H1 (cell line): ENCODE measurements around the gene PSMB1. TPM values are rescaled to one million over a fixed set of nuclear protein-coding genes. Genes with fewer than 3 reads are reported as not detected.

Experiments used
- CTCF ChIA-PET: fragments of 300-600 bp; sonication (Branson Sonifier 250); formaldehyde crosslinking; loops from one replicate; lab custom pipeline; 2021; ENCODE audit not compliant: partially characterized antibody; lab: Charles Lee
- POLR2A ChIA-PET: fragments of 300-600 bp; sonication (Branson Sonifier 250); formaldehyde crosslinking; loops from one replicate; lab custom pipeline; 2021; ENCODE audit warnings: inconsistent platforms; ENCODE audit not compliant: partially characterized antibody; lab: Charles Lee
- DNase-seq, 2 experiments: peaks; one replicate each; pipeline versions ENCODE4 v3.0.0 to v3.0.0-alpha.2; 2010 to 2022; ENCODE audit warnings: low spot score in 2 of 2, low read depth in 1 of 2, mixed read lengths in 1 of 2
- FAIRE-seq: peaks from 2 replicates; lab custom pipeline; 2011; peaks lifted over from hg19 to GRCh38; lab: Jason Lieb, UNC
- H2AFZ ChIP-seq: 2 replicates; pipeline ENCODE4 v1.8.1; 2012; ENCODE audit warnings: low read length, inconsistent platforms
- H2AK5ac ChIP-seq: 2 replicates; pipeline ENCODE4 v1.6.1; 2013; ENCODE audit warnings: low read depth, low read length
- H2BK120ac ChIP-seq: replicated peaks from 2 replicates; pipeline ENCODE3; 2013; ENCODE audit warnings: low read depth, low read length, inconsistent platforms
- H2BK12ac ChIP-seq: 2 replicates; pipeline ENCODE4 v1.6.1; 2013; ENCODE audit warnings: low read depth, low read length
- H2BK15ac ChIP-seq: 2 replicates; pipeline ENCODE4 v1.6.1; 2013; ENCODE audit warnings: low read length
- H2BK20ac ChIP-seq: 2 replicates; pipeline ENCODE4 v1.6.1; 2013; ENCODE audit warnings: low read length
- H2BK5ac ChIP-seq: 2 replicates; pipeline ENCODE4 v1.6.1; 2013; ENCODE audit warnings: low read depth, low read length
- H3K14ac ChIP-seq: 2 replicates; pipeline ENCODE4 v1.6.1; 2013; ENCODE audit warnings: inconsistent platforms; ENCODE audit not compliant: insufficient read length
- H3K18ac ChIP-seq: 2 replicates; pipeline ENCODE4 v1.6.1; 2013; ENCODE audit warnings: low read length; ENCODE audit errors: extremely low read depth
- H3K23ac ChIP-seq: 2 replicates; pipeline ENCODE4 v1.6.1; 2013; ENCODE audit warnings: inconsistent platforms; ENCODE audit not compliant: insufficient read length
- H3K23me2 ChIP-seq: 2 replicates; pipeline ENCODE4 v1.6.1; 2013; ENCODE audit warnings: low read depth, low read length
- H3K27ac ChIP-seq: 2 replicates; pipeline ENCODE4 v1.6.1; 2011; ENCODE audit warnings: low read depth, low read length, inconsistent platforms
- H3K27me3 ChIP-seq, 4 experiments: replicated peaks in 1 of 4; 1 replicate in 1 of 4; 2 replicates in 3 of 4; pipeline versions ENCODE4 v1.6.1 to v1.8.1; 2011 to 2013; ENCODE audit warnings: low read length in 3 of 4, mild to moderate bottlenecking in 3 of 4, inconsistent platforms in 2 of 4, mixed read lengths in 2 of 4, moderate library complexity in 1 of 4; ENCODE audit not compliant: control insufficient read depth in 3 of 4, insufficient read depth in 3 of 4; ENCODE audit errors: extremely low read depth in 1 of 4
- H3K36me3 ChIP-seq, 4 experiments: 2 replicates each; pipeline versions ENCODE4 v1.6.1 to v1.8.1; 2011 to 2013; ENCODE audit warnings: mild to moderate bottlenecking in 4 of 4, low read length in 3 of 4, moderate library complexity in 2 of 4, control low read depth in 1 of 4, inconsistent platforms in 1 of 4; ENCODE audit not compliant: insufficient read depth in 4 of 4, control insufficient read depth in 2 of 4
- H3K4ac ChIP-seq: replicated peaks from 2 replicates; pipeline ENCODE3; 2013; ENCODE audit warnings: low read length, low read depth, mixed read lengths, inconsistent platforms; ENCODE audit not compliant: insufficient read length
- H3K4me1 ChIP-seq, 4 experiments: replicated peaks in 1 of 4; 1 replicate in 1 of 4; 2 replicates in 3 of 4; pipeline versions ENCODE4 v1.6.1 to v1.8.1; 2011 to 2013; ENCODE audit warnings: low read length in 3 of 4, inconsistent platforms in 2 of 4, mixed read lengths in 1 of 4; ENCODE audit not compliant: insufficient read depth in 4 of 4, control insufficient read depth in 3 of 4
- H3K4me2 ChIP-seq, 2 experiments: 2 replicates each; pipeline versions ENCODE4 v1.6.1 to v1.8.1; 2011 to 2013; ENCODE audit warnings: low read depth in 2 of 2, low read length in 2 of 2, control low read depth in 1 of 2, inconsistent platforms in 1 of 2, mild to moderate bottlenecking in 1 of 2; ENCODE audit not compliant: insufficient read depth in 1 of 2
- H3K4me3 ChIP-seq, 4 experiments: fragments of 200-600, 300-600 bp in 1 of 4; sonication (generic), shearing (Covaris generic), sonication (Bioruptor Twin) in 1 of 4; 2 replicates each; pipeline versions ENCODE4 v1.5.1 to v1.8.1; 2011 to 2016; ENCODE audit warnings: low read length in 4 of 4, low read depth in 3 of 4, control low read depth in 2 of 4, inconsistent platforms in 2 of 4, mild to moderate bottlenecking in 2 of 4, mixed read lengths in 1 of 4, moderate library complexity in 1 of 4; ENCODE audit not compliant: insufficient read depth in 2 of 4; ENCODE audit errors: extremely low read depth in 1 of 4
- H3K56ac ChIP-seq: replicated peaks from 2 replicates; pipeline ENCODE3; 2013; ENCODE audit warnings: low read depth, mild to moderate bottlenecking, mixed read lengths, low read length, inconsistent platforms; ENCODE audit not compliant: insufficient read length
- H3K79me1 ChIP-seq: 2 replicates; pipeline ENCODE4 v1.6.1; 2013; ENCODE audit warnings: low read depth, low read length, control low read depth
- H3K79me2 ChIP-seq, 2 experiments: 2 replicates each; pipeline versions ENCODE4 v1.6.1 to v1.8.1; 2012 to 2013; ENCODE audit warnings: low read length in 2 of 2, mild to moderate bottlenecking in 2 of 2, inconsistent platforms in 1 of 2; ENCODE audit not compliant: insufficient read depth in 2 of 2, control insufficient read depth in 1 of 2
- H3K9ac ChIP-seq, 4 experiments: replicated peaks in 1 of 4; 1 replicate in 1 of 4; 2 replicates in 3 of 4; pipeline versions ENCODE4 v1.6.1 to v1.8.1; 2011 to 2013; ENCODE audit warnings: low read depth in 3 of 4, low read length in 3 of 4, control low read depth in 2 of 4, mild to moderate bottlenecking in 2 of 4, moderate library complexity in 2 of 4, inconsistent platforms in 1 of 4; ENCODE audit errors: extremely low read depth in 1 of 4
- H3K9me3 ChIP-seq, 2 experiments: 2 replicates each; pipeline versions ENCODE4 v1.6.1 to v1.8.1; 2012 to 2013; ENCODE audit warnings: mild to moderate bottlenecking in 2 of 2, moderate library complexity in 2 of 2, control low read depth in 1 of 2, inconsistent platforms in 1 of 2, low read depth in 1 of 2, low read length in 1 of 2, mixed read lengths in 1 of 2; ENCODE audit not compliant: insufficient read depth in 2 of 2
- H4K20me1 ChIP-seq, 2 experiments: replicated peaks in 1 of 2; 2 replicates each; pipeline versions ENCODE3 to v1.8.1; 2011 to 2013; ENCODE audit warnings: inconsistent platforms in 2 of 2, low read length in 2 of 2, mild to moderate bottlenecking in 1 of 2; ENCODE audit not compliant: insufficient read depth in 2 of 2, control insufficient read depth in 1 of 2
- H4K5ac ChIP-seq: 2 replicates; pipeline ENCODE4 v1.6.1; 2013; ENCODE audit warnings: low read length, low read depth, mixed read lengths, inconsistent platforms; ENCODE audit not compliant: insufficient read length
- H4K8ac ChIP-seq: 2 replicates; pipeline ENCODE4 v1.8.0; 2013; ENCODE audit warnings: mild to moderate bottlenecking, moderate library complexity, low read length, inconsistent platforms; ENCODE audit not compliant: insufficient read depth; ENCODE audit errors: extremely low read depth
- H4K91ac ChIP-seq: replicated peaks from 2 replicates; pipeline ENCODE3; 2013; ENCODE audit warnings: low read length, mixed read lengths, inconsistent platforms; ENCODE audit not compliant: insufficient read length
- ASH2L ChIP-seq: fragments of 200-600, 300-600 bp; sonication (generic); IDR thresholded peaks from one replicate; pipeline ENCODE4 v1.7.1; 2017; ENCODE audit warnings: low read length
- BACH1 ChIP-seq: IDR thresholded peaks from 2 replicates; pipeline ENCODE4 v1.6.1; 2012; ENCODE audit warnings: low read length, improper control_type of control experiment
- CBX5 ChIP-seq: fragments of 300-800, 300-1000 bp; sonication (generic); IDR thresholded peaks from 2 replicates; pipeline ENCODE4 v1.7.1; 2016; ENCODE audit warnings: antibody characterized with exemption, low read length, low read depth
- CTBP2 ChIP-seq: IDR thresholded peaks from 2 replicates; pipeline ENCODE4 v1.7.0; 2011; ENCODE audit warnings: borderline replicate concordance, mild to moderate bottlenecking, moderate library complexity, mixed read lengths, low read length; ENCODE audit not compliant: insufficient read depth, insufficient read length
- GABPA ChIP-seq: IDR thresholded peaks from 2 replicates; pipeline ENCODE4 v1.6.1; 2011; ENCODE audit warnings: mild to moderate bottlenecking, low read length, moderate library complexity, borderline replicate concordance; ENCODE audit not compliant: insufficient read depth
- JUN ChIP-seq: IDR thresholded peaks from 2 replicates; pipeline ENCODE4 v1.6.1; 2011; ENCODE audit warnings: low read depth, mild to moderate bottlenecking, improper control_type of control experiment, low read length
- KDM1A ChIP-seq: fragments of 200-600, 300-600 bp; sonication (generic); IDR thresholded peaks from 2 replicates; pipeline ENCODE4 v1.7.1; 2016; ENCODE audit warnings: mild to moderate bottlenecking, low read length, borderline replicate concordance
- KDM5A ChIP-seq: fragments of 200-600 bp; IDR thresholded peaks from 2 replicates; pipeline ENCODE4 v1.7.1; 2012; ENCODE audit warnings: mild to moderate bottlenecking, low read length, inconsistent platforms, mixed read lengths
- MAFK ChIP-seq: IDR thresholded peaks from 2 replicates; pipeline ENCODE4 v1.6.1; 2012; ENCODE audit warnings: low read depth, mild to moderate bottlenecking, improper control_type of control experiment, low read length
- SIRT6 ChIP-seq: IDR thresholded peaks from one replicate; pipeline ENCODE4 v1.7.1; 2012; ENCODE audit warnings: low read length, inconsistent platforms
- SP4 ChIP-seq: IDR thresholded peaks from 2 replicates; pipeline ENCODE4 v1.6.1; 2012; ENCODE audit warnings: low read length, inconsistent platforms
- TAF7 ChIP-seq: optimal IDR thresholded peaks from 2 replicates; pipeline ENCODE3; 2011; ENCODE audit warnings: low read depth, mild to moderate bottlenecking, inconsistent platforms, low read length, moderate library complexity, borderline replicate concordance
- TCF12 ChIP-seq: IDR thresholded peaks from 2 replicates; pipeline ENCODE4 v1.6.1; 2011; ENCODE audit warnings: low read depth, mild to moderate bottlenecking, low read length
- WGBS, 2 experiments: shearing (Covaris generic) in 1 of 2; methylation state at CpG; one replicate each; pipeline versions ENCODE4 v1.1.6 to v1.1.7; 2013 to 2015; ENCODE audit warnings: low lambda C conversion rate in 2 of 2, mixed read lengths in 2 of 2, inconsistent platforms in 1 of 2, low coverage in 1 of 2, missing lambda C conversion rate in 1 of 2; ENCODE audit not compliant: insufficient replicate concordance in 2 of 2, insufficient coverage in 1 of 2, insufficient read length in 1 of 2; ENCODE audit errors: extremely low coverage in 1 of 2, missing lambda C conversion rate in 1 of 2; 5-methylcytosine and 5-hydroxymethylcytosine counted together
- polyA plus RNA-seq, 7 experiments: library from polyadenylated mRNA; depleted of rRNA in 3 of 7; stranded (reverse) in 5 of 7; unstranded in 2 of 7; fragments of >200 nt in 5 of 7; fragments of 200-250 nt in 2 of 7; gene quantifications; 1 replicate in 5 of 7; 2 replicates in 1 of 7; 4 replicates in 1 of 7; pipeline versions ENCODE4 v1.2.1 to v1.2.3, GENCODE V29; 2011 to 2013; ENCODE audit warnings: missing spikeins in 2 of 7, mixed read lengths in 2 of 7
- total RNA-seq: library from RNA; stranded (reverse); fragmentation: NEBNext Ultra II Directional; extraction: Animal tissue kit (Norgen Biotek cat#: 25700); gene quantifications from 2 replicates; pipeline ENCODE4 v1.2.1, GENCODE V29; 2021
- TF ChIP-seq, protein P1 (sequence below): IDR thresholded peaks from 2 replicates; pipeline ENCODE4 v1.6.1; 2011; ENCODE audit warnings: low read depth, mild to moderate bottlenecking, low read length; ENCODE audit not compliant: insufficient read depth

The PSMB1 gene
- total and polyA plus RNA-seq, 2 of the 8 experiments (the other 6 are each of a cell fraction or from before 2014, with no cell fraction given): 237 to 609 TPM

DNA sequence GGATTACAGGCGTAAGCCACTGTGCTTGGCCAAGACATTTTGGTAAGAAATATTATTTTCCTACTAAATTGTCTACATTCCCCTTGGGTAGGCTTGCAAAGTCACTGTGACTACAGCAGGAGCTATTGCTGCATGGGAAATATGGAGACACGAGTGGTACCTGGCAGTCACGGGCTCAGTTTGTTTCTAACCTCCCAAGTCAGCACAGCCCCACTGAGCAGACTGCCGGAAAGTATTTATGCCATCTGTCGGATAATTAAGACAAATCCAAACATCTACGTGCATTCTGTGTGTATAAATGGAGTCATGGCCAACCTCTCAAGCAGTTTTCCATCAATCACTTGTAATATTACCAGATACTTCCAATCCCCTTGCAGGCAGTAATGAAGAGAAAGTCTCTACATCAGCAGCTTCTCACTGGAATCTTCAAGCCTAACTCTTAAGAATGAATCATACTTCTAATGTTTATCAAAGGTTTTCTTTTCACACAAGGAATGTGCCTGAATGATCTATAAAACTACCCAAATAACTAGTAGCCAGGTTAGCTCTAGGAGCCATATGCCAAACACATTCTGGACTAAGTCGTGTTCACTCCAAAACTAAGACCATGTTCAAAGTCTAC lies 20.1 kb downstream of the PSMB1 start:
- no peak overlapping the region for H3K18ac ChIP-seq
- no peaks in the 10 kb centered on the region for H3K23me2 ChIP-seq
- H3K9ac ChIP-seq: no peak overlapping the region
- no peak overlapping the region for H4K8ac ChIP-seq
- no peaks in the 10 kb centered on the region for H3K79me1 ChIP-seq
- FAIRE-seq (no peak), DNase-seq (no peak)
- no peak overlapping the region for H4K91ac ChIP-seq
- no peak overlapping the region for H3K4me3 ChIP-seq
- no peak overlapping the region for H2BK20ac ChIP-seq
- peaks cover 4 to 10% of the 10 kb centered on the region in 2 experiments for H4K20me1 ChIP-seq
- no peak overlapping the region for H2AFZ ChIP-seq
- no peak overlapping the region for H3K23ac ChIP-seq
- H3K36me3 ChIP-seq: peaks cover 20 to 50% (median 43%) of the 10 kb centered on the region in 4 experiments
- no peaks in the 10 kb centered on the region for H3K79me2 ChIP-seq
- H3K27me3 ChIP-seq: no peaks in the 10 kb centered on the region
- ChIA-PET CTCF (interaction anchor here (0.6 to 0.9 kb wide), 2 partner anchors 13 to 15 kb away, joined by 4 read pairs; no protein-coding TSS in a partner anchor), POLR2A (interaction anchor here (0.6 to 1.5 kb wide), 3 partner anchors 8 to 59 kb away, joined by 4 to 6 read pairs (median 4); no protein-coding TSS in a partner anchor)
- no peak overlapping the region for H2AK5ac ChIP-seq
- no peak overlapping the region for H2BK12ac ChIP-seq
- no peak overlapping the region for H3K4ac ChIP-seq
- no peak overlapping the region for H2BK15ac ChIP-seq
- no peak overlapping the region for H4K5ac ChIP-seq
- H3K56ac ChIP-seq: no peak overlapping the region
- H2BK5ac ChIP-seq: no peak overlapping the region
- 91% methylated on average over 7 of the region's 7 CpGs; no CpG with 5 or more reads in 1 of the 2 experiments for WGBS, 2 experiments
- no peaks in the 10 kb centered on the region for H3K9me3 ChIP-seq
- no peak overlapping the region for H3K4me2 ChIP-seq
- no peaks in the 10 kb centered on the region for H3K4me1 ChIP-seq
- H3K27ac ChIP-seq: no peak overlapping the region
- H2BK120ac ChIP-seq: no peak overlapping the region
- no peak overlapping the region for H3K14ac ChIP-seq
- TF ChIP-seq MAFK (no peak), TAF7 (no peak), ASH2L (no peak), SP4 (no peak), SIRT6 (no peak), BACH1 (no peak), KDM5A (no peak), TCF12 (no peak), CTBP2 (no peak), JUN (no peak), KDM1A (no peak), CBX5 (no peak), GABPA (no peak)
- TF ChIP-seq, protein P1, sequence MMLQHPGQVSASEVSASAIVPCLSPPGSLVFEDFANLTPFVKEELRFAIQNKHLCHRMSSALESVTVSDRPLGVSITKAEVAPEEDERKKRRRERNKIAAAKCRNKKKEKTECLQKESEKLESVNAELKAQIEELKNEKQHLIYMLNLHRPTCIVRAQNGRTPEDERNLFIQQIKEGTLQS: no peak
